ENCODE results near the gene BEX3. TPM values are rescaled to one million over a fixed set of nuclear protein-coding genes. Genes with fewer than 3 reads are reported as not detected.

BEX3 gene
- total RNA-seq, 1 experiment from 2014 or later, result 263 TPM

DNA sequence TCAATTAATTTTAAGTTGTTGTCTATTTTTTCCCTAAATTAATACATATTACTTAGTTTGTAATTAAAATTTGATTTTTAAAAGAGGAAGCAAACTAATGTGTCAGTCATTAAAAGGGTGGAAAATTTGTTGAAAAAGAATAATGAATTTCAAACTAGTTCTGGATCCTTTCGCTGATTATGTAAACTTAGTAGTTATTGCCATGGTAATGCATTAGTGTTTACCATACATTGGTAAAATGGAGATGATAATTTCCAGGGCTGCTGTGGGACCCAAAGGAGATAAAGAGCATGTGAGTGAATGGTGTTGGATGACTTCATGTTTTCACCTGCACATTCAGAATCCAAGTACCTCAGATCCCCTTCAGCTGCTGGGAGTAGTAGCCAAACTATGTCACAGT lies 6.5 kb downstream of the BEX3 start:
- Mint-ChIP-seq H3K9me3 (no peaks in the 10 kb centered on the region), H3K27ac (no peak overlapping the region), H3K27me3 (ENCODE audit: low read depth) (no peaks in the 10 kb centered on the region; the same call in 1 of the 2 replicates), H3K4me3 (no peak overlapping the region), H3K4me1 (0 out of 2 replicates have a peak, but pooled peaks cover 5% of the 10 kb centered on the region), H3K36me3 (peaks cover 16% of the 10 kb centered on the region)
- no peak for ATAC-seq
- no peak for DNase-seq (ENCODE audit: low spot score)
- POLR2A ChIA-PET, result no interaction called here
- TF ChIP-seq KAT7 (CRISPR knock-in tag; IDR thresholded peaks at IDR 0.05; ENCODE audit: borderline replicate concordance), result no peak
- no peak for TF ChIP-seq ETV6 (CRISPR knock-in tag; IDR thresholded peaks at IDR 0.05)
- TF ChIP-seq RORB (CRISPR knock-in tag; IDR thresholded peaks at IDR 0.05), result no peak
- no peak for TF ChIP-seq CTCF (IDR thresholded peaks at IDR 0.05)
- TF ChIP-seq, protein P1, sequence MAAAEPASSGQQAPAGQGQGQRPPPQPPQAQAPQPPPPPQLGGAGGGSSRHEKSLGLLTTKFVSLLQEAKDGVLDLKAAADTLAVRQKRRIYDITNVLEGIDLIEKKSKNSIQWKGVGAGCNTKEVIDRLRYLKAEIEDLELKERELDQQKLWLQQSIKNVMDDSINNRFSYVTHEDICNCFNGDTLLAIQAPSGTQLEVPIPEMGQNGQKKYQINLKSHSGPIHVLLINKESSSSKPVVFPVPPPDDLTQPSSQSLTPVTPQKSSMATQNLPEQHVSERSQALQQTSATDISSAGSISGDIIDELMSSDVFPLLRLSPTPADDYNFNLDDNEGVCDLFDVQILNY (CRISPR knock-in tag; IDR thresholded peaks at IDR 0.05), result no peak
- no peak for TF ChIP-seq MXD4 (CRISPR knock-in tag; IDR thresholded peaks at IDR 0.05; ENCODE audit: borderline replicate concordance)
- no peak for TF ChIP-seq ZNF423 (CRISPR knock-in tag; IDR thresholded peaks at IDR 0.05)
- TF ChIP-seq ESRRA (CRISPR knock-in tag; IDR thresholded peaks at IDR 0.05; ENCODE audit: borderline replicate concordance), result no peak
- TF ChIP-seq ZNF671 (CRISPR knock-in tag; IDR thresholded peaks at IDR 0.05), result no peak
- no peak for TF ChIP-seq STAT6 (CRISPR knock-in tag; conservative IDR thresholded peaks at IDR 0.05; ENCODE audit: low read depth)
- TF ChIP-seq EMX1 (CRISPR knock-in tag; IDR thresholded peaks at IDR 0.05), result no peak
- no peak for TF ChIP-seq FOXJ3 (CRISPR knock-in tag; IDR thresholded peaks at IDR 0.05; ENCODE audit: borderline replicate concordance)
- CTCF ChIA-PET, result no interaction called here

- no peak overlapping the region for H3K4me3 Mint-ChIP-seq
- DNase-seq (ENCODE audit: low spot score), result no peak
- no peak for ATAC-seq
- ChIA-PET POLR2A (no interaction called here), CTCF (interaction anchor here (1.6 kb wide), 1 partner anchor 79 kb away, joined by 5 read pairs; no protein-coding TSS in a partner anchor)
- H3K9me3 Mint-ChIP-seq, result no peaks in the 10 kb centered on the region
- peaks cover 4% of the 10 kb centered on the region; the same call in 1 of the 2 replicates for H3K4me1 Mint-ChIP-seq
- H3K27me3 Mint-ChIP-seq (ENCODE audit: low read depth), result peaks cover 4% of the 10 kb centered on the region
- no peak overlapping the region for H3K27ac Mint-ChIP-seq
- peaks cover 6% of the 10 kb centered on the region for H3K36me3 Mint-ChIP-seq
- no peak for TF ChIP-seq ATF6 (CRISPR knock-in tag; IDR thresholded peaks at IDR 0.05)
- TF ChIP-seq ZBTB21 (CRISPR knock-in tag; IDR thresholded peaks at IDR 0.05; ENCODE audit: borderline replicate concordance), result no peak
- TF ChIP-seq, protein P2, sequence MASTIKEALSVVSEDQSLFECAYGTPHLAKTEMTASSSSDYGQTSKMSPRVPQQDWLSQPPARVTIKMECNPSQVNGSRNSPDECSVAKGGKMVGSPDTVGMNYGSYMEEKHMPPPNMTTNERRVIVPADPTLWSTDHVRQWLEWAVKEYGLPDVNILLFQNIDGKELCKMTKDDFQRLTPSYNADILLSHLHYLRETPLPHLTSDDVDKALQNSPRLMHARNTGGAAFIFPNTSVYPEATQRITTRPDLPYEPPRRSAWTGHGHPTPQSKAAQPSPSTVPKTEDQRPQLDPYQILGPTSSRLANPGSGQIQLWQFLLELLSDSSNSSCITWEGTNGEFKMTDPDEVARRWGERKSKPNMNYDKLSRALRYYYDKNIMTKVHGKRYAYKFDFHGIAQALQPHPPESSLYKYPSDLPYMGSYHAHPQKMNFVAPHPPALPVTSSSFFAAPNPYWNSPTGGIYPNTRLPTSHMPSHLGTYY (CRISPR knock-in tag; IDR thresholded peaks at IDR 0.05), result no peak
- TF ChIP-seq FOXK1 (CRISPR knock-in tag; IDR thresholded peaks at IDR 0.05), result no peak
- TF ChIP-seq, protein P3, sequence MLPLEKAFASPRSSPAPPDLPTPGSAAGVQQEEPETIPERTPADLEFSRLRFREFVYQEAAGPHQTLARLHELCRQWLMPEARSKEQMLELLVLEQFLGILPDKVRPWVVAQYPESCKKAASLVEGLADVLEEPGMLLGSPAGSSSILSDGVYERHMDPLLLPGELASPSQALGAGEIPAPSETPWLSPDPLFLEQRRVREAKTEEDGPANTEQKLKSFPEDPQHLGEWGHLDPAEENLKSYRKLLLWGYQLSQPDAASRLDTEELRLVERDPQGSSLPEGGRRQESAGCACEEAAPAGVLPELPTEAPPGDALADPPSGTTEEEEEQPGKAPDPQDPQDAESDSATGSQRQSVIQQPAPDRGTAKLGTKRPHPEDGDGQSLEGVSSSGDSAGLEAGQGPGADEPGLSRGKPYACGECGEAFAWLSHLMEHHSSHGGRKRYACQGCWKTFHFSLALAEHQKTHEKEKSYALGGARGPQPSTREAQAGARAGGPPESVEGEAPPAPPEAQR (CRISPR knock-in tag; IDR thresholded peaks at IDR 0.05), result no peak
- TF ChIP-seq SMAD4 (CRISPR knock-in tag; IDR thresholded peaks at IDR 0.05), result no peak
- TF ChIP-seq CREM (CRISPR knock-in tag; IDR thresholded peaks at IDR 0.05), result no peak
- TF ChIP-seq OVOL2 (CRISPR knock-in tag; IDR thresholded peaks at IDR 0.05; ENCODE audit: borderline replicate concordance), result no peak
- TF ChIP-seq RELA (CRISPR knock-in tag; IDR thresholded peaks at IDR 0.05; ENCODE audit: borderline replicate concordance), result no peak
- TF ChIP-seq AR (CRISPR knock-in tag; IDR thresholded peaks at IDR 0.05), result no peak
- no peak for TF ChIP-seq FOXJ3 (CRISPR knock-in tag; IDR thresholded peaks at IDR 0.05; ENCODE audit: borderline replicate concordance)
- TF ChIP-seq MLX (CRISPR knock-in tag; IDR thresholded peaks at IDR 0.05), result no peak
These were observed 8.3 kb downstream of the BEX3 start for GRCh38 chrX:103384672-103385071.

Data from WTC11 (cell line).